Activated B cell treated with CpG ODN at 0.5 μM for 24 hours (primary cell): ENCODE results near the gene ERN1. TPM values are rescaled to one million over a fixed set of nuclear protein-coding genes. Genes with fewer than 3 reads are reported as not detected.
A peak's percentile ranks its signal among the peaks of the same experiment; 100 is the strongest.

Experiments
- ATAC-seq: fragments of 200-7000 bp; cut with Tn5 transposase; one replicate; pipeline ENCODE4 v1.10.0; 2021; ENCODE audit warnings: low read depth, mild to moderate bottlenecking, moderate library complexity
- CTCF ChIA-PET: fragments of 350-600 bp; sonication (Branson Sonifier 250); formaldehyde crosslinking; loops from one replicate; lab custom pipeline; 2021; ENCODE audit warnings: antibody characterized with exemption; lab: Charles Lee
- POLR2A ChIA-PET: fragments of 350-600 bp; sonication (Branson Sonifier 250); formaldehyde crosslinking; loops from one replicate; lab custom pipeline; 2021; ENCODE audit warnings: antibody characterized with exemption; lab: Charles Lee
- DNase-seq: peaks from one replicate; pipeline ENCODE4 v3.0.0; 2022
- H3K27ac Mint-ChIP-seq: one replicate; pipeline ENCODE4 v1.8.0; 2020; ENCODE audit warnings: mixed read lengths
- H3K27me3 Mint-ChIP-seq: one replicate; pipeline ENCODE4 v1.8.0; 2021; ENCODE audit warnings: mixed read lengths
- H3K36me3 Mint-ChIP-seq: one replicate; pipeline ENCODE4 v1.8.0; 2021; ENCODE audit warnings: low read depth, mixed read lengths
- H3K4me1 Mint-ChIP-seq: one replicate; pipeline ENCODE4 v1.8.0; 2021; ENCODE audit warnings: mixed read lengths
- H3K4me3 Mint-ChIP-seq: one replicate; pipeline ENCODE4 v1.8.0; 2020; ENCODE audit warnings: mild to moderate bottlenecking, mixed read lengths
- H3K9me3 Mint-ChIP-seq: one replicate; pipeline ENCODE4 v1.8.0; 2020; ENCODE audit warnings: mixed read lengths
- intact Hi-C: fragments of 100-400 bp; cut with micrococcal nuclease; formaldehyde crosslinking; loops from one replicate; pipeline ENCODE4 v1.15.1; 2024
- total RNA-seq: library from RNA; stranded (reverse); gene quantifications from 2 replicates; pipeline ENCODE4 v1.2.3, GENCODE V29; 2022
- TF ChIP-seq, protein P1 (sequence below): fragments of 200-600 bp; IDR thresholded peaks from one replicate; pipeline ENCODE4 v1.8.0; 2022; ENCODE audit warnings: antibody characterized with exemption, mild to moderate bottlenecking

Gene ERN1
- total RNA-seq, 1 donor from 2014 or later, result 12.9 TPM

DNA sequence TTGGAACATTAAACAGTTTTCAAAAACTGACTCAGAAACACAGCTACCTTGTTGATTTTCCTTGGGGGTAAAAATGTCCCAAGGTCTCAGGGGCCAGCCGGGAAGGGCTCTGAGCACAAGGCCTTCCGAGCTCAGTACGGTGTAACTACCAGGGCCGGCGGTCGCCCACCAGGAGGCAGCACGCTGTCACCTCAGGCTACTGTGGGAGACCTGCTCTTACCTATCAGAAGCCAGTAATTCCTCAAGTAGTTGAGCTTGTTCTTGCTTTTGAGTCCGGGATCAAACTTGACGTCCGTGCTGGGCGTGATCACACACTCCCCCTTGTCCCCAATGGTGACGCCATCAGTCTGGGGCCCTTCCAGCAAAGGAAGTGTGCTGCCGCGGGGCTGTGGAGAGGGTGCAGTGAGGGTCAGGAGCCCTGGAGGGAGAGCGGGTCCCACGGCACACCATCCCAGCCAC is 66.1 kb downstream of the ERN1 start:
- Mint-ChIP-seq H3K4me3 (no peak overlapping the region), H3K36me3 (peaks cover 14% of the 10 kb centered on the region), H3K27me3 (no peaks in the 10 kb centered on the region), H3K27ac (no peak overlapping the region), H3K9me3 (peaks cover 4% of the 10 kb centered on the region), H3K4me1 (peaks cover 14% of the 10 kb centered on the region)
- TF ChIP-seq, protein P1, sequence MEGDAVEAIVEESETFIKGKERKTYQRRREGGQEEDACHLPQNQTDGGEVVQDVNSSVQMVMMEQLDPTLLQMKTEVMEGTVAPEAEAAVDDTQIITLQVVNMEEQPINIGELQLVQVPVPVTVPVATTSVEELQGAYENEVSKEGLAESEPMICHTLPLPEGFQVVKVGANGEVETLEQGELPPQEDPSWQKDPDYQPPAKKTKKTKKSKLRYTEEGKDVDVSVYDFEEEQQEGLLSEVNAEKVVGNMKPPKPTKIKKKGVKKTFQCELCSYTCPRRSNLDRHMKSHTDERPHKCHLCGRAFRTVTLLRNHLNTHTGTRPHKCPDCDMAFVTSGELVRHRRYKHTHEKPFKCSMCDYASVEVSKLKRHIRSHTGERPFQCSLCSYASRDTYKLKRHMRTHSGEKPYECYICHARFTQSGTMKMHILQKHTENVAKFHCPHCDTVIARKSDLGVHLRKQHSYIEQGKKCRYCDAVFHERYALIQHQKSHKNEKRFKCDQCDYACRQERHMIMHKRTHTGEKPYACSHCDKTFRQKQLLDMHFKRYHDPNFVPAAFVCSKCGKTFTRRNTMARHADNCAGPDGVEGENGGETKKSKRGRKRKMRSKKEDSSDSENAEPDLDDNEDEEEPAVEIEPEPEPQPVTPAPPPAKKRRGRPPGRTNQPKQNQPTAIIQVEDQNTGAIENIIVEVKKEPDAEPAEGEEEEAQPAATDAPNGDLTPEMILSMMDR, result no peak
- intact Hi-C loops, result loop anchor here (1.0 kb wide), 2 partner anchors 11 to 70 kb away; no protein-coding TSS in a partner anchor
- CTCF ChIA-PET, result interaction anchor here (0.6 to 3.6 kb wide), 7 partner anchors 14 to 152 kb away, joined by 3 to 55 read pairs (median 3); partner anchors contain the start of gene ERN1
- DNase-seq (no peak), ATAC-seq (peak; percentile 58)
- POLR2A ChIA-PET, result interaction anchor here (1.6 to 2.6 kb wide), 3 partner anchors 13 to 82 kb away, joined by 5 to 10 read pairs (median 8); partner anchors contain the start of gene ERN1

DNA sequence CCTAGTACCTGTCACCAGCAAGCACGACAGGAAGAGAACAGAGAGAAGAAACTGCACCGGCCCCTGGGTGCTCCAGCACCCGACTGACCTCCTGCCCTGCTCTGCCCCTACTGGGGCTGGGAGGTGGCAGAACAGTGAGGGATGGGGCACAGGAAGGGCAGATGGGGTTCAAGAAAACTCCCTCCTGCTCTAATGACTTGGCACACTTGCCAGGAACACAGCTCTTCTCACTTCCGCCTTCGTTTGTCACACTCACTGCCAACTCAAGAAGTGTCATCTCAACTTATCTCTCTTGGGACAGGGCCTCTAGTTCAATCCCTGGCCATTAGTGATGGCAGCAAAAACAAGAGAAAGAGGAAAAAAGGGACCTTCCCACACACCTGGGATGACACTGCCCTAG is 66.9 kb downstream of the ERN1 start:
- CTCF ChIA-PET, result interaction anchor here (0.6 to 3.6 kb wide), 8 partner anchors 13 to 156 kb away, joined by 3 to 55 read pairs (median 3); partner anchors contain the start of gene ERN1
- Mint-ChIP-seq H3K4me3 (no peak overlapping the region), H3K27me3 (no peaks in the 10 kb centered on the region), H3K27ac (peak overlapping the region; percentile 50), H3K4me1 (peaks cover 14% of the 10 kb centered on the region), H3K36me3 (peaks cover 8% of the 10 kb centered on the region), H3K9me3 (no peaks in the 10 kb centered on the region)
- TF ChIP-seq, protein P1, result no peak
- POLR2A ChIA-PET, result interaction anchor here (1.6 to 2.6 kb wide), 3 partner anchors 13 to 83 kb away, joined by 5 to 10 read pairs (median 8); partner anchors contain the start of gene ERN1
- intact Hi-C loops, result loop anchor here (1.0 kb wide), 2 partner anchors 11 to 70 kb away; no protein-coding TSS in a partner anchor
- peak; percentile 89 for ATAC-seq
- DNase-seq, result no peak

DNA sequence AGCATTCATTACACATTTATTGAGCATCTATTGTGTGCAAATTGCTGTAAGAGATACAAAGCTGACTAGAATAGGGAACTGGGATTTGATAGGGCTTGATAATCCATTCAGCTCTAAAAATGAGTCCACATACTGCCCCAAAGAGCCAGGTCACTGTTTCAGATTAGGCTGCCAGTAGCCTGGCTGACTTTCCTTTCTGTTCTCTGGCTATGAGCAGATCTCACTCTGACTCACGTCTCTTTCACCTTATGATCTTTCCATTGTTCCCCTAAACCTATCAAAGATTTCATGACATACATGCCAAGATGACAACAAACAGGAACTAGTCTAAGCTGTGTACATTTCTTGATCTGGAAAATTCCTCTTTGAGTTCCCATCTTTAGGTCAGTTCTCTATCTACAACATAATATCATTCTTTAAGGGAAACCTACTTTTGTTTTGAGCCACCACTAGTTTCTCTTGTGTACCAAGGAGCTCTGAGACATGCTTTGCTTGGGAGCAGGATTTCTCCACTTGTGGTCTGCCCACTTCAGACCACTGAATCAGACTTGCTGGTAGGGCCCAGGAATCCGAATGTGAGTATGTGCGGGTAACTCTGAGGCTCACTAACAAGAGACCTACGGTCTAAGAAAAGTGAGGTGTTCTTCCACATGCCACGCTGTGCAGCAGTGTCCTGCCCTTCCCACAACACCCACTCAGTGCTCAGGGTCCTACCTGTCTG is 68.6 kb downstream of the ERN1 start:
- ATAC-seq (no peak), DNase-seq (no peak)
- Mint-ChIP-seq H3K4me1 (peaks cover 21% of the 10 kb centered on the region), H3K36me3 (no peaks in the 10 kb centered on the region), H3K27ac (no peak overlapping the region), H3K27me3 (no peaks in the 10 kb centered on the region), H3K4me3 (no peak overlapping the region), H3K9me3 (no peaks in the 10 kb centered on the region)
- ChIA-PET CTCF (interaction anchor here (1.1 to 3.6 kb wide), 4 partner anchors 13 to 72 kb away, joined by 3 to 55 read pairs (median 3); partner anchors contain the start of gene ERN1), POLR2A (interaction anchor here (0.6 to 1.1 kb wide), 2 partner anchors 9 to 70 kb away, joined by 3 read pairs; no protein-coding TSS in a partner anchor)
- intact Hi-C loops, result no loop called here
- TF ChIP-seq, protein P1, result no peak

DNA sequence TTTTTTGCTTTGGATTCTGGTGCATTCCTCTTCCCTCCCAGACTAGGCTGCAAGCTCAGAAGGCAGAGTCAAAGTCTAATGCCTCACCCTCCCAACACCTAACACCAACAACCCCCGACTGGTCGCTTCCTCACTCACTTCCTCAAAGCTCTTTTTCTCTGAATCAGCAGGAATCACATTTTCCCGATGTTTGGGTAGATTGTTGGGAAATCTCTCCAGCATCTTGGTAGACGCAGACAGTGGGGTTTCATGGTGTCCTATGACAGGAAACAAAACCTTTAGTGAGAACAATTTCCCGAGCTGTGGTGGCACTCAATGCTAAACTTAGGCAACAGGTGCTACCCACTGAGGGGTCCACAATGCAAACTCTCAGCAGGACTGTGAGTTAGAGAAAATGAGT is 69.6 kb downstream of the ERN1 start:
- ChIA-PET POLR2A (no interaction called here), CTCF (interaction anchor here (1.2 kb wide), 1 partner anchor 73 kb away, joined by 3 read pairs; no protein-coding TSS in a partner anchor)
- intact Hi-C loops, result no loop called here
- TF ChIP-seq, protein P1, result no peak
- H3K36me3 Mint-ChIP-seq, result no peaks in the 10 kb centered on the region
- no peak overlapping the region for H3K27ac Mint-ChIP-seq
- DNase-seq (no peak), ATAC-seq (no peak)
- H3K4me3 Mint-ChIP-seq, result no peak overlapping the region
- H3K4me1 Mint-ChIP-seq, result peaks cover 27% of the 10 kb centered on the region
- no peaks in the 10 kb centered on the region for H3K9me3 Mint-ChIP-seq
- no peaks in the 10 kb centered on the region for H3K27me3 Mint-ChIP-seq

DNA sequence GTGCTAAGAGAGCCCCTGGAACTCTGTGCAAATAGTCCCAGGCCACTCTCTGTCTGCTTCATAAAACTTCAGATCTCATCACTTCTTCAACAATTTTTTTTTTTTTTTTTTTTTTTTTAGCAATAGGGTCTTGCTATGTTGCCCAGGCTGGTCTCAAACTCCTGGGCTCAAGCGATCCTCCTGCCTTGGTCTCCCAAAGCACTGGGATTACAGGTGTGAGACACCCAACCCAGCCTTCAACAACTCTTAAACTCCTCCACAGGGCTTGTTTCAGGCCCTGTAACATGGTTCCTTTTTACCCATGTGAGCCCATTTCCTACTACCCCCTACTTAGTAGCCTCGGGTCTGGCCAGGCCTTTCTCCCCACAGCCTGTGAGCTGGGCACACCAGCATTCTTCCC is 70.2 kb downstream of the ERN1 start:
- H3K36me3 Mint-ChIP-seq, result peaks cover 2% of the 10 kb centered on the region
- no peak overlapping the region for H3K4me3 Mint-ChIP-seq
- ChIA-PET POLR2A (interaction anchor here (0.7 kb wide), 1 partner anchor 86 kb away, joined by 5 read pairs; no protein-coding TSS in a partner anchor), CTCF (interaction anchor here (1.2 kb wide), 1 partner anchor 74 kb away, joined by 3 read pairs; no protein-coding TSS in a partner anchor)
- DNase-seq (no peak), ATAC-seq (no peak)
- TF ChIP-seq, protein P1, result no peak
- H3K27ac Mint-ChIP-seq, result no peak overlapping the region
- H3K9me3 Mint-ChIP-seq, result no peaks in the 10 kb centered on the region
- intact Hi-C loops, result no loop called here
- H3K4me1 Mint-ChIP-seq, result peaks cover 27% of the 10 kb centered on the region
- H3K27me3 Mint-ChIP-seq, result no peaks in the 10 kb centered on the region
